ENCODE data around the gene KPNA5.
"Not testable (repeated sequence)": the region's sequence is repeated elsewhere in the genome, so short reads cannot be mapped to it uniquely, and the experiment has no call there.

GRCh38 chr6:116686475-116687101 lies 5.6 kb downstream of the KPNA5 start:
- TF ChIP-seq ZBTB7A (CRISPR knock-in tag; IDR thresholded peaks at IDR 0.05); SMARCE1 (IDR thresholded peaks at IDR 0.05; ENCODE audit: borderline replicate concordance); FOXP1 (IDR thresholded peaks at IDR 0.05); FOXP1 (CRISPR knock-in tag; IDR thresholded peaks at IDR 0.05); ZNF382 (CRISPR knock-in tag; IDR thresholded peaks at IDR 0.05; ENCODE audit: borderline replicate concordance); CBFB (CRISPR knock-in tag; IDR thresholded peaks at IDR 0.05); YY1 (IDR thresholded peaks at IDR 0.05; ENCODE audit: insufficient read depth, insufficient replicate concordance, low read depth, low read length); POLR2A (IDR thresholded peaks at IDR 0.05; ENCODE audit: insufficient read depth in 1 of 2, low read depth in 2 of 2, low read length in 2 of 2): not testable (repeated sequence)
